Fibroblast of peridontal ligament (primary cell): ENCODE data around the gene AMZ1.

ENCODE experiments used
- DNase-seq: peaks from one replicate; pipeline ENCODE4 v3.0.0-alpha.2; 2010; ENCODE audit errors: extremely low read depth

The AMZ1 gene

GRCh38 chr7:2651336-2651735, 36.7 kb upstream of the AMZ1 start:
- DNase-seq: no peak

GRCh38 chr7:2651847-2652735, 35.9 kb upstream of the AMZ1 start:
- DNase-seq: no peak

GRCh38 chr7:2652736-2653060, 35.3 kb upstream of the AMZ1 start:
- no peak for DNase-seq

- no peak for DNase-seq
Observed at GRCh38 chr7:2654059-2654458, 33.9 kb upstream of the AMZ1 start.

GRCh38 chr7:2655870-2656614, 32.0 kb upstream of the AMZ1 start:
- DNase-seq: no peak

GRCh38 chr7:2657208-2657607, 30.8 kb upstream of the AMZ1 start:
- DNase-seq: no peak

- no peak for DNase-seq
Observed at GRCh38 chr7:2657920-2658671, 29.9 kb upstream of the AMZ1 start.

GRCh38 chr7:2658941-2659340, 29.1 kb upstream of the AMZ1 start:
- DNase-seq: no peak

- no peak for DNase-seq
Observed at GRCh38 chr7:2659556-2660358, 28.2 kb upstream of the AMZ1 start.

- no peak for DNase-seq
Observed at GRCh38 chr7:2660359-2661095, 27.5 kb upstream of the AMZ1 start.

GRCh38 chr7:2661096-2661449, 26.9 kb upstream of the AMZ1 start:
- DNase-seq: no peak

- no peak for DNase-seq
Observed at GRCh38 chr7:2661602-2662272, 26.3 kb upstream of the AMZ1 start.

- no peak for DNase-seq
Observed at GRCh38 chr7:2662273-2663120, 25.5 kb upstream of the AMZ1 start.

- DNase-seq: no peak
Observed at GRCh38 chr7:2663121-2663886, 24.7 kb upstream of the AMZ1 start.

- no peak for DNase-seq
Observed at GRCh38 chr7:2663960-2664359, 24.0 kb upstream of the AMZ1 start.

GRCh38 chr7:2665359-2665791, 22.6 kb upstream of the AMZ1 start:
- no peak for DNase-seq

- DNase-seq: no peak
Observed at GRCh38 chr7:2666155-2666554, 21.8 kb upstream of the AMZ1 start.

GRCh38 chr7:2666588-2667250, 21.3 kb upstream of the AMZ1 start:
- DNase-seq: no peak
